Karpas-422 (cell line): ENCODE data around the gene ARID1B. TPM values are rescaled to one million over a fixed set of nuclear protein-coding genes. Genes with fewer than 3 reads are reported as not detected.

Experiments used
- DNase-seq: peaks from one replicate; pipeline ENCODE4 v3.0.0-alpha.2; 2015
- H2AFZ ChIP-seq: fragments of 200-600 bp; sonication (generic); 2 replicates; pipeline ENCODE4 v1.6.1; 2014; ENCODE audit warnings: antibody characterized with exemption, low read length, mixed read lengths
- H3K27ac ChIP-seq: fragments of 200-600 bp; sonication (generic); 2 replicates; pipeline ENCODE4 v1.5.1; 2014; ENCODE audit warnings: mild to moderate bottlenecking, low read length, moderate library complexity
- H3K27me3 ChIP-seq: fragments of 200-600 bp; sonication (generic); 2 replicates; pipeline ENCODE4 v1.6.1; 2014; ENCODE audit warnings: low read length, mixed read lengths
- H3K36me3 ChIP-seq: fragments of 200-600 bp; sonication (generic); 2 replicates; pipeline ENCODE4 v1.6.1; 2014; ENCODE audit warnings: low read length, mixed read lengths; ENCODE audit not compliant: insufficient read depth
- H3K4me1 ChIP-seq: fragments of 200-600 bp; sonication (generic); 2 replicates; pipeline ENCODE4 v1.6.1; 2014; ENCODE audit warnings: mild to moderate bottlenecking, low read length, mixed read lengths
- H3K4me2 ChIP-seq: fragments of 200-600 bp; sonication (generic); 2 replicates; pipeline ENCODE4 v1.6.1; 2014; ENCODE audit warnings: low read length, low read depth, mild to moderate bottlenecking; ENCODE audit not compliant: poor library complexity, severe bottlenecking
- H3K4me3 ChIP-seq: fragments of 200-600 bp; sonication (generic); 2 replicates; pipeline ENCODE4 v1.5.1; 2014; ENCODE audit warnings: mild to moderate bottlenecking, antibody characterized with exemption, low read length, mixed read lengths
- H3K79me2 ChIP-seq: fragments of 200-600 bp; sonication (generic); 2 replicates; pipeline ENCODE4 v1.6.1; 2014; ENCODE audit warnings: mild to moderate bottlenecking, low read length, mixed read lengths
- H3K9ac ChIP-seq: fragments of 200-600 bp; sonication (generic); 2 replicates; pipeline ENCODE4 v1.6.0; 2014; ENCODE audit warnings: low read length
- H3K9me2 ChIP-seq: fragments of 200-600 bp; sonication (generic), shearing (Covaris generic); replicated peaks from 2 replicates; pipeline ENCODE4 v1.6.0; 2014; ENCODE audit warnings: mild to moderate bottlenecking, low read length, moderate library complexity; ENCODE audit not compliant: insufficient read depth
- H3K9me3 ChIP-seq: fragments of 300-700, 200-600 bp; sonication (generic); 2 replicates; pipeline ENCODE4 v1.6.1; 2014; ENCODE audit warnings: low read length, mixed read lengths
- H4K20me1 ChIP-seq: fragments of 200-600 bp; sonication (generic); 2 replicates; pipeline ENCODE4 v1.6.1; 2014; ENCODE audit warnings: mild to moderate bottlenecking, antibody characterized with exemption, low read length, low read depth; ENCODE audit not compliant: insufficient read depth
- total RNA-seq: library from RNA; depleted of rRNA; stranded (reverse); fragments of >200 nt; shearing (Covaris generic); gene quantifications from 2 replicates; pipeline ENCODE4 v1.2.3, GENCODE V29; 2014; ENCODE audit warnings: low replicate concordance

The ARID1B gene
- total RNA-seq, 1 experiment from 2014 or later: 174 TPM

GRCh38 chr6:157080986-157081391 lies 303.8 kb downstream of the ARID1B start:
- no peaks in the 10 kb centered on the region for H4K20me1 ChIP-seq
- H3K27ac ChIP-seq: peak overlapping the region; percentile 94
- no peaks in the 10 kb centered on the region for H3K9me2 ChIP-seq
- H2AFZ ChIP-seq: no peak overlapping the region
- H3K4me1 ChIP-seq: peaks cover 65% of the 10 kb centered on the region
- peaks cover 9% of the 10 kb centered on the region; the same call in 1 of the 2 replicates for H3K36me3 ChIP-seq
- H3K4me3 ChIP-seq: no peak overlapping the region
- H3K79me2 ChIP-seq: peaks cover 93% of the 10 kb centered on the region
- no peaks in the 10 kb centered on the region for H3K9me3 ChIP-seq
- H3K27me3 ChIP-seq: no peaks in the 10 kb centered on the region
- peak overlapping the region; percentile 54; the same call in 1 of the 2 replicates for H3K9ac ChIP-seq
- DNase-seq: no peak
- peak overlapping the region; percentile 87 for H3K4me2 ChIP-seq

GRCh38 chr6:157083343-157083742 lies 306.2 kb downstream of the ARID1B start:
- Histone ChIP-seq H4K20me1 (no peaks in the 10 kb centered on the region), H3K9me2 (no peaks in the 10 kb centered on the region), H2AFZ (no peak overlapping the region), H3K79me2 (peaks cover 93% of the 10 kb centered on the region), H3K36me3 (peaks cover 20% of the 10 kb centered on the region; the same call in 1 of the 2 replicates), H3K4me2 (no peak overlapping the region), H3K27me3 (no peaks in the 10 kb centered on the region), H3K27ac (peak overlapping the region; percentile 94; the same call in 1 of the 2 replicates), H3K4me3 (no peak overlapping the region), H3K9me3 (no peaks in the 10 kb centered on the region), H3K4me1 (peaks cover 41% of the 10 kb centered on the region), H3K9ac (no peak overlapping the region)
- no peak for DNase-seq

GRCh38 chr6:157086632-157087031 lies 309.5 kb downstream of the ARID1B start:
- no peaks in the 10 kb centered on the region for H3K27me3 ChIP-seq
- no peaks in the 10 kb centered on the region for H4K20me1 ChIP-seq
- peaks cover 32% of the 10 kb centered on the region; the same call in 1 of the 2 replicates for H3K36me3 ChIP-seq
- peaks cover 32% of the 10 kb centered on the region for H3K4me1 ChIP-seq
- H3K79me2 ChIP-seq: peaks cover 93% of the 10 kb centered on the region
- H3K9ac ChIP-seq: no peak overlapping the region
- no peak overlapping the region for H3K4me2 ChIP-seq
- no peaks in the 10 kb centered on the region for H3K9me2 ChIP-seq
- no peak overlapping the region for H3K4me3 ChIP-seq
- no peaks in the 10 kb centered on the region for H3K9me3 ChIP-seq
- H2AFZ ChIP-seq: no peak overlapping the region
- H3K27ac ChIP-seq: no peak overlapping the region
- DNase-seq: no peak

- Histone ChIP-seq H3K4me3 (no peak overlapping the region), H3K27ac (no peak overlapping the region), H3K27me3 (no peaks in the 10 kb centered on the region), H2AFZ (no peak overlapping the region), H4K20me1 (no peaks in the 10 kb centered on the region), H3K4me2 (no peak overlapping the region), H3K9ac (no peak overlapping the region), H3K79me2 (peaks cover 93% of the 10 kb centered on the region), H3K9me2 (no peaks in the 10 kb centered on the region), H3K36me3 (peaks cover 32% of the 10 kb centered on the region; the same call in 1 of the 2 replicates), H3K9me3 (no peaks in the 10 kb centered on the region), H3K4me1 (peaks cover 24% of the 10 kb centered on the region)
- DNase-seq: no peak
Observed at GRCh38 chr6:157087974-157088373, 310.8 kb downstream of the ARID1B start.

GRCh38 chr6:157088841-157089240 lies 311.7 kb downstream of the ARID1B start:
- no peak overlapping the region for H2AFZ ChIP-seq
- no peak overlapping the region for H3K4me2 ChIP-seq
- H3K36me3 ChIP-seq: peaks cover 32% of the 10 kb centered on the region; the same call in 1 of the 2 replicates
- H4K20me1 ChIP-seq: no peaks in the 10 kb centered on the region
- no peaks in the 10 kb centered on the region for H3K27me3 ChIP-seq
- no peaks in the 10 kb centered on the region for H3K9me2 ChIP-seq
- H3K4me1 ChIP-seq: peaks cover 24% of the 10 kb centered on the region
- H3K4me3 ChIP-seq: no peak overlapping the region
- peaks cover 95% of the 10 kb centered on the region for H3K79me2 ChIP-seq
- H3K9me3 ChIP-seq: no peaks in the 10 kb centered on the region
- no peak for DNase-seq
- no peak overlapping the region for H3K27ac ChIP-seq
- H3K9ac ChIP-seq: no peak overlapping the region

- Histone ChIP-seq H3K4me2 (no peak overlapping the region), H3K9me2 (no peaks in the 10 kb centered on the region), H3K36me3 (peaks cover 30% of the 10 kb centered on the region; the same call in 1 of the 2 replicates), H2AFZ (no peak overlapping the region), H3K9ac (no peak overlapping the region), H3K4me1 (peaks cover 24% of the 10 kb centered on the region), H3K27ac (no peak overlapping the region), H4K20me1 (no peaks in the 10 kb centered on the region), H3K9me3 (no peaks in the 10 kb centered on the region), H3K79me2 (peaks cover 97% of the 10 kb centered on the region), H3K27me3 (no peaks in the 10 kb centered on the region), H3K4me3 (no peak overlapping the region)
- DNase-seq: no peak
Observed at GRCh38 chr6:157089258-157089657, 312.1 kb downstream of the ARID1B start.

- Histone ChIP-seq H3K4me3 (no peak overlapping the region), H3K27me3 (no peaks in the 10 kb centered on the region), H3K9me3 (no peaks in the 10 kb centered on the region), H3K27ac (no peak overlapping the region), H3K4me2 (no peak overlapping the region), H3K9ac (no peak overlapping the region), H4K20me1 (no peaks in the 10 kb centered on the region), H3K4me1 (peaks cover 24% of the 10 kb centered on the region), H3K36me3 (peaks cover 26% of the 10 kb centered on the region; the same call in 1 of the 2 replicates), H2AFZ (no peak overlapping the region), H3K9me2 (no peaks in the 10 kb centered on the region), H3K79me2 (peaks cover 96% of the 10 kb centered on the region)
- DNase-seq: no peak
Observed at GRCh38 chr6:157089851-157090250, 312.7 kb downstream of the ARID1B start.

GRCh38 chr6:157090736-157091135 lies 313.6 kb downstream of the ARID1B start:
- Histone ChIP-seq H3K27ac (no peak overlapping the region), H3K9me2 (no peaks in the 10 kb centered on the region), H3K4me3 (no peak overlapping the region), H3K4me2 (no peak overlapping the region), H3K79me2 (peaks cover 99% of the 10 kb centered on the region), H3K4me1 (peaks cover 24% of the 10 kb centered on the region), H3K9ac (no peak overlapping the region), H3K27me3 (no peaks in the 10 kb centered on the region), H3K36me3 (peaks cover 23% of the 10 kb centered on the region; the same call in 1 of the 2 replicates), H4K20me1 (no peaks in the 10 kb centered on the region), H3K9me3 (no peaks in the 10 kb centered on the region), H2AFZ (no peak overlapping the region)
- DNase-seq: no peak
